HepG2 (cell line): ENCODE results near the gene TRPV6. TPM values are rescaled to one million over a fixed set of nuclear protein-coding genes. Genes with fewer than 3 reads are reported as not detected.

Experiments
- ATAC-seq: fragments of 200-7000 bp; cut with Tn5 transposase; 3 replicates; pipeline ENCODE4 v1.9.1; 2020; ENCODE audit warnings: mild to moderate bottlenecking, moderate library complexity
- BruUV-seq: library from RNA; stranded (reverse); fragments of 400-500 nt; replicated peaks from 2 replicates; lab custom pipeline; 2021; lab: Mats Ljungman, UMichigan
- CTCF ChIA-PET: fragments of 300-600 bp; formaldehyde crosslinking; extraction: SDS; loops from one replicate; lab custom pipeline; 2021; ENCODE audit warnings: low total read pairs, inconsistent platforms, low intra/inter-chr PET ratio; lab: Yijun Ruan, JAX
- POLR2A ChIA-PET: fragments of 350-600 bp; sonication (Branson Sonifier 250); formaldehyde crosslinking; loops from one replicate; lab custom pipeline; 2020; ENCODE audit warnings: antibody characterized with exemption, inconsistent platforms; lab: Yijun Ruan, JAX
- DNase-seq: peaks from one replicate; pipeline ENCODE4 v3.0.0-alpha.2; 2015; ENCODE audit warnings: low spot score
- FAIRE-seq: peaks from 3 replicates; lab custom pipeline; 2011; peaks lifted over from hg19 to GRCh38; lab: Jason Lieb, UNC
- H2AFZ ChIP-seq: one replicate; pipeline ENCODE4 v1.6.1; 2011; ENCODE audit warnings: low read length, inconsistent platforms
- H3K27ac ChIP-seq: fragments of 300-600 bp; 3 replicates; pipeline ENCODE4 v1.8.0; 2011; ENCODE audit warnings: mixed run types, mild to moderate bottlenecking, mixed read lengths, low read length, inconsistent platforms; ENCODE audit not compliant: insufficient read depth; ENCODE audit errors: extremely low read length
- H3K27me3 ChIP-seq, 2 experiments: fragments of 200-600 bp in 1 of 2; 2 replicates in 1 of 2; 3 replicates in 1 of 2; pipeline versions ENCODE4 v1.6.0 to v1.8.0; 2011; ENCODE audit warnings: low read length in 2 of 2, mild to moderate bottlenecking in 2 of 2, moderate library complexity in 2 of 2, inconsistent platforms in 1 of 2; ENCODE audit not compliant: insufficient read depth in 2 of 2, control insufficient read depth in 1 of 2
- H3K36me3 ChIP-seq, 2 experiments: fragments of 200-600 bp in 1 of 2; replicated peaks in 1 of 2; 2 replicates in 1 of 2; 3 replicates in 1 of 2; pipeline versions ENCODE4 v1.5.1 to v1.8.0; 2011; ENCODE audit warnings: low read length in 2 of 2, inconsistent platforms in 1 of 2; ENCODE audit not compliant: insufficient read depth in 2 of 2, control insufficient read depth in 1 of 2
- H3K4me1 ChIP-seq: 2 replicates; pipeline ENCODE4 v1.5.1; 2012; ENCODE audit warnings: low read length, inconsistent platforms; ENCODE audit not compliant: insufficient read depth
- H3K4me2 ChIP-seq: 2 replicates; pipeline ENCODE4 v1.6.0; 2011; ENCODE audit warnings: low read depth, low read length, inconsistent platforms
- H3K4me3 ChIP-seq, 3 experiments: fragments of 200-600 bp in 1 of 3; sonication (generic), shearing (Covaris generic) in 1 of 3; replicated peaks in 1 of 3; 2 replicates each; pipeline ENCODE4 v1.5.1; 2011 to 2016; ENCODE audit warnings: low read length in 3 of 3, inconsistent platforms in 2 of 3, low read depth in 2 of 3, mild to moderate bottlenecking in 2 of 3, control low read depth in 1 of 3, mixed read lengths in 1 of 3; ENCODE audit not compliant: insufficient read depth in 1 of 3
- H3K79me2 ChIP-seq: one replicate; pipeline ENCODE4 v1.6.1; 2011; ENCODE audit warnings: low read length, inconsistent platforms; ENCODE audit not compliant: insufficient read depth
- H3K9ac ChIP-seq: 2 replicates; pipeline ENCODE4 v1.6.0; 2011; ENCODE audit warnings: mild to moderate bottlenecking, low read depth, low read length, inconsistent platforms; ENCODE audit not compliant: insufficient read depth
- H3K9me3 ChIP-seq: 2 replicates; pipeline ENCODE4 v1.5.1; 2012; ENCODE audit warnings: mild to moderate bottlenecking, low read length
- H4K20me1 ChIP-seq: 2 replicates; pipeline ENCODE4 v1.6.0; 2011; ENCODE audit warnings: inconsistent platforms, mild to moderate bottlenecking, low read length, moderate library complexity; ENCODE audit not compliant: insufficient read depth
- AGO2 ChIP-seq: fragments of 200-400 bp; formaldehyde crosslinking; optimal IDR thresholded peaks from 2 replicates; pipeline ENCODE3; 2017; ENCODE audit warnings: mild to moderate bottlenecking, low read depth, low read length, moderate library complexity
- ISL2 ChIP-seq: sonication (generic); formaldehyde crosslinking; IDR thresholded peaks from 2 replicates; pipeline ENCODE4 v1.5.0; 2020; ENCODE audit warnings: missing genetic modification reagents
- KDM5B ChIP-seq: sonication (generic); formaldehyde crosslinking; IDR thresholded peaks from 2 replicates; pipeline ENCODE4 v1.4.0; 2020; ENCODE audit warnings: missing genetic modification reagents, mild to moderate bottlenecking, borderline replicate concordance
- SALL2 ChIP-seq: sonication (generic); formaldehyde crosslinking; IDR thresholded peaks from 2 replicates; pipeline ENCODE4 v1.8.1; 2023; ENCODE audit warnings: mild to moderate bottlenecking, missing genetic modification reagents, inconsistent platforms
- ZNF121 ChIP-seq: sonication (generic); formaldehyde crosslinking; IDR thresholded peaks from 2 replicates; pipeline ENCODE4 v1.5.0; 2020; ENCODE audit warnings: mild to moderate bottlenecking, missing genetic modification reagents
- ZNF143 ChIP-seq: sonication (generic); formaldehyde crosslinking; IDR thresholded peaks from 2 replicates; pipeline ENCODE4 v1.4.0; 2020; ENCODE audit warnings: missing genetic modification reagents
- ZNF501 ChIP-seq: sonication (generic); formaldehyde crosslinking; IDR thresholded peaks from 2 replicates; pipeline ENCODE4 v1.5.1; 2020; ENCODE audit warnings: mild to moderate bottlenecking, moderate library complexity, missing genetic modification reagents
- ZNF543 ChIP-seq: sonication (generic); formaldehyde crosslinking; IDR thresholded peaks from 2 replicates; pipeline ENCODE4 v1.4.0; 2020; ENCODE audit warnings: mild to moderate bottlenecking, missing genetic modification reagents
- ZNF549 ChIP-seq: sonication (generic); formaldehyde crosslinking; IDR thresholded peaks from 2 replicates; pipeline ENCODE4 v1.5.0; 2020; ENCODE audit warnings: missing genetic modification reagents
- ZNF639 ChIP-seq: conservative IDR thresholded peaks from 2 replicates; pipeline ENCODE4 v1.6.1; 2018; ENCODE audit warnings: missing genetic modification reagents
- ZNF704 ChIP-seq: sonication (generic); formaldehyde crosslinking; IDR thresholded peaks from 2 replicates; pipeline ENCODE4 v1.8.1; 2023; ENCODE audit warnings: mild to moderate bottlenecking, inconsistent platforms, moderate library complexity, missing genetic modification reagents, borderline replicate concordance
- ZNF781 ChIP-seq: sonication (generic); formaldehyde crosslinking; IDR thresholded peaks from 2 replicates; pipeline ENCODE4 v1.5.1; 2020; ENCODE audit warnings: borderline replicate concordance, mild to moderate bottlenecking, missing genetic modification reagents; ENCODE audit errors: not compliant biosample characterization
- ZNF816 ChIP-seq: sonication (generic); formaldehyde crosslinking; IDR thresholded peaks from 2 replicates; pipeline ENCODE4 v1.8.0; 2022; ENCODE audit warnings: missing genetic modification reagents, mild to moderate bottlenecking, borderline replicate concordance
- ZNF83 ChIP-seq: sonication (generic); formaldehyde crosslinking; IDR thresholded peaks from 2 replicates; pipeline ENCODE4 v1.4.0; 2020; ENCODE audit warnings: missing genetic modification reagents, mild to moderate bottlenecking, borderline replicate concordance
- ZSCAN5A ChIP-seq: sonication (generic); formaldehyde crosslinking; IDR thresholded peaks from 2 replicates; pipeline ENCODE4 v1.8.0; 2022; ENCODE audit warnings: mild to moderate bottlenecking, missing genetic modification reagents, borderline replicate concordance
- WGBS: methylation state at CpG from one replicate; pipeline ENCODE4 v1.1.6; 2017; ENCODE audit warnings: low lambda C conversion rate; 5-methylcytosine and 5-hydroxymethylcytosine counted together
- in situ Hi-C: cut with HindIII; loops from 2 replicates; pipeline ENCODE4 v1.10.0; 2017; ENCODE audit warnings: low pct_unique_long_range_greater_than_20kb; ENCODE audit not compliant: extremely low pct_ligation_motif_present
- intact Hi-C: fragments of 100-400 bp; cut with micrococcal nuclease; formaldehyde crosslinking; loops from one replicate; pipeline ENCODE4 v1.10.0; 2022; ENCODE audit not compliant: unreplicated experiment
- polyA plus RNA-seq, 8 experiments: library from polyadenylated mRNA; depleted of rRNA in 3 of 8; stranded (reverse) in 7 of 8; unstranded in 1 of 8; fragments of >200 nt; fragmentation: Illumina TruSeq in 4 of 8; extraction: Trizol in 4 of 8; gene quantifications; 2 replicates each; pipeline versions ENCODE4 v1.2.1 to v1.2.3, GENCODE V29; 2011 to 2016; ENCODE audit warnings: low read depth in 4 of 8, missing spikeins in 1 of 8, mixed read lengths in 1 of 8; ENCODE audit not compliant: insufficient read depth in 1 of 8
- total RNA-seq, 5 experiments: library from RNA; depleted of rRNA; stranded (reverse); fragments of >200 nt; fragmentation: Illumina TruSeq; extraction: Trizol; gene quantifications; 2 replicates each; pipeline ENCODE4 v1.2.3, GENCODE V29; 2016; ENCODE audit warnings: low read depth in 1 of 5

Gene TRPV6
- total and polyA plus RNA-seq, 2 of the 13 experiments (the other 11 are each of a cell fraction or from before 2014, with no cell fraction given): not detected

GRCh38 chr7:142883145-142883544 is 2.4 kb downstream of the TRPV6 start:
- no peak overlapping the region for H3K27ac ChIP-seq
- H3K36me3 ChIP-seq: no peaks in the 10 kb centered on the region
- no peak for FAIRE-seq
- TF ChIP-seq ZNF639 (CRISPR knock-in tag) (no peak), ZSCAN5A (CRISPR knock-in tag) (no peak), ZNF143 (CRISPR knock-in tag) (no peak), ZNF816 (CRISPR knock-in tag) (no peak), ISL2 (CRISPR knock-in tag) (no peak), ZNF549 (CRISPR knock-in tag) (no peak), ZNF83 (CRISPR knock-in tag) (no peak), KDM5B (CRISPR knock-in tag) (no peak), ZNF704 (CRISPR knock-in tag) (no peak), ZNF543 (no peak), ZNF501 (CRISPR knock-in tag) (no peak), ZNF781 (no peak), AGO2 (no peak), ZNF121 (CRISPR knock-in tag) (no peak), SALL2 (CRISPR knock-in tag) (no peak)
- no peak overlapping the region for H2AFZ ChIP-seq
- no peak overlapping the region for H3K9ac ChIP-seq
- no peaks in the 10 kb centered on the region for H3K9me3 ChIP-seq
- CTCF ChIA-PET: no interaction called here
- DNase-seq: no peak
- H4K20me1 ChIP-seq: no peaks in the 10 kb centered on the region
- H3K27me3 ChIP-seq: peaks cover 1 to 17% of the 10 kb centered on the region in 2 experiments; a peak in 3 of 5 replicates
- H3K79me2 ChIP-seq: no peaks in the 10 kb centered on the region
- no peak overlapping the region for H3K4me2 ChIP-seq
- ATAC-seq: no peak
- H3K4me1 ChIP-seq: no peaks in the 10 kb centered on the region
- intact Hi-C loops (loop anchor here (10.0 kb wide), 1 partner anchor 122 kb away; no protein-coding TSS in a partner anchor), in situ Hi-C loops (no loop called here)
- H3K4me3 ChIP-seq: no peak overlapping the region
- POLR2A ChIA-PET: no interaction called here
- WGBS: 43% methylated on average over 10 of the region's 10 CpGs
- no TSS peak for BruUV-seq
